Transverse colon (tissue), 4 donors: ENCODE data around the gene FNDC7.
A peak's percentile ranks its signal among the peaks of the same experiment; 100 is the strongest.

Source experiments
- POLR2A ChIP-seq: fragments of 450-650 bp; IDR thresholded peaks from one replicate; pipeline ENCODE4 v1.6.1; 2016; ENCODE audit warnings: antibody characterized with exemption, mild to moderate bottlenecking, moderate library complexity
- POLR2AphosphoS5 ChIP-seq, 3 donors: sonication (generic); formaldehyde crosslinking; IDR thresholded peaks; one replicate each; pipeline ENCODE4 v1.6.1; 2016; ENCODE audit warnings: antibody characterized with exemption in 3 of 3
- TF ChIP-seq, protein P1 (sequence below), 5 experiments: fragments of 200-600 bp in 3 of 5; fragments of 450-650 bp in 2 of 5; sonication (generic) in 3 of 5; IDR thresholded peaks; 1 replicate in 2 of 5; 2 replicates in 3 of 5; pipeline ENCODE4 v1.5.1; 2016 to 2017; ENCODE audit warnings: antibody characterized with exemption in 5 of 5, inconsistent platforms in 3 of 5, mild to moderate bottlenecking in 2 of 5, moderate library complexity in 1 of 5

DNA sequence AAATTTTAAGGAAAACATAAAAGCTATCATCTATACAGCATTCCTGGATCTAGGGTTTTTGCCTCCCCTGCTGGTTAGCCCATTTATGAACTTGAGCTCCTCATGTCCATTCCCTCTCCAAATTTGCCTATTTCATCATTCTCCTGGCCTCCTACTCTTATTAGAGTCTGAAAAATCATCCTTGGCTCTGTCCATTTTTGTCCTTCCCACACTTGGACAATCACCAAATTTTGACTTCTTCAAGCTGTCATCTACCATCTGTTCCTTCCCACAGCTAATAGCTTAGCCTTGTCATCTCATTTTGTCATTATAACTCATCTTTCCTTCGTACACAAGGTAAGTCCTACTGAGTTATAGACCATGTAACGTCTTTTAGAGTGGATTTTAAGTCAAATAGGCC lies 49.6 kb upstream of the FNDC7 start:
- TF ChIP-seq, protein P1, sequence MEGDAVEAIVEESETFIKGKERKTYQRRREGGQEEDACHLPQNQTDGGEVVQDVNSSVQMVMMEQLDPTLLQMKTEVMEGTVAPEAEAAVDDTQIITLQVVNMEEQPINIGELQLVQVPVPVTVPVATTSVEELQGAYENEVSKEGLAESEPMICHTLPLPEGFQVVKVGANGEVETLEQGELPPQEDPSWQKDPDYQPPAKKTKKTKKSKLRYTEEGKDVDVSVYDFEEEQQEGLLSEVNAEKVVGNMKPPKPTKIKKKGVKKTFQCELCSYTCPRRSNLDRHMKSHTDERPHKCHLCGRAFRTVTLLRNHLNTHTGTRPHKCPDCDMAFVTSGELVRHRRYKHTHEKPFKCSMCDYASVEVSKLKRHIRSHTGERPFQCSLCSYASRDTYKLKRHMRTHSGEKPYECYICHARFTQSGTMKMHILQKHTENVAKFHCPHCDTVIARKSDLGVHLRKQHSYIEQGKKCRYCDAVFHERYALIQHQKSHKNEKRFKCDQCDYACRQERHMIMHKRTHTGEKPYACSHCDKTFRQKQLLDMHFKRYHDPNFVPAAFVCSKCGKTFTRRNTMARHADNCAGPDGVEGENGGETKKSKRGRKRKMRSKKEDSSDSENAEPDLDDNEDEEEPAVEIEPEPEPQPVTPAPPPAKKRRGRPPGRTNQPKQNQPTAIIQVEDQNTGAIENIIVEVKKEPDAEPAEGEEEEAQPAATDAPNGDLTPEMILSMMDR (IDR thresholded peaks at IDR 0.05) = no peak
- peak in 1 of 3 donors; percentile 29 for TF ChIP-seq POLR2AphosphoS5 (IDR thresholded peaks at IDR 0.05)
- no peak for TF ChIP-seq POLR2A
